Stimulated activated CD8-positive, alpha-beta memory T cell treated with anti-CD3 and anti-CD28 coated beads, Interleukin-4, amount 100 ng/mL, for 4 hours (primary cell): Measurements from ENCODE around the gene SPINK13.
"Not testable (repeated sequence)": the region's sequence is repeated elsewhere in the genome, so short reads cannot be mapped to it uniquely, and the experiment has no call there.

Experiments used
- DNase-seq, 2 donors: peaks; one replicate each; pipeline ENCODE4 v3.0.0-alpha.2; 2020; ENCODE audit warnings: low read depth in 2 of 2, low spot score in 1 of 2

SPINK13 gene

DNA sequence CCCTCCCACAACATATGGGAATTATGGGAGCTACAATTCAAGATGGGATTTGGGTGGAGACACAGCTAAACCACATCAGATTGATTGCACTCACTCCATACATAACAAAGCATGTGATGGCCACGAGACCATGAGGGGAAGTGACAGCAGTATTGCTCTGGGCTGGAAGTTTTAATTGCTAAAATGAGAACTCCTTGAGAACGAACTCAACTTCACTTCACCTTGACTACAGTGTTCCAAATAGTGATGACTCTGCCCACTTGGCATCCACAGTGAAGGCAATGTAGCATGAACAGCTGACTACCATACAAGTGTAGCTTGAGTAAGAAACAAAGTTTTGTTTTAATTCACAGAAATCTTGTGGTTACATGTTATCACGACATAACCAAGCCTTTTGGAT lies 42.9 kb downstream of the SPINK13 start:
- no peak for DNase-seq

DNA sequence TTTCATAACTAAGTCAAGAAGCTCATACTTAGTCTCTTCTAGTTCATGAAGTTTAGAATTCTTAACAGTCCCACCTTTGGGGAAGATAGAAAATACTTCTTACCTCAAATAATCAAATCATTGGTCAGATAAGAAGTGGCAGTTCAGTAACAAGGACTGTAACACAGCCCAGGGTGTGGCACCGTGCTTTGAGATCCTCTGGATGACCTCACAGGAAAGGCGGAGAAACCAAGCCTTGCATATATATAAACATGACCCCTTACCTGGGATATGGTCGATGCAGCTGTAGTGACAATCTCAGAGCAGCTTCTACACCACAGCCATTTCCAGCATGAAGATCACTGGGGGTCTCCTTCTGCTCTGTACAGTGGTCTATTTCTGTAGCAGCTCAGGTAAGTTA lies 43.6 kb downstream of the SPINK13 start, which contains the start of gene SPINK7:
TSS of gene SPINK7 (plus strand) at position 271 of the 400 bp plus-strand sequence. CDS start at position 332, 61 bp downstream.
- no peak for DNase-seq

DNA sequence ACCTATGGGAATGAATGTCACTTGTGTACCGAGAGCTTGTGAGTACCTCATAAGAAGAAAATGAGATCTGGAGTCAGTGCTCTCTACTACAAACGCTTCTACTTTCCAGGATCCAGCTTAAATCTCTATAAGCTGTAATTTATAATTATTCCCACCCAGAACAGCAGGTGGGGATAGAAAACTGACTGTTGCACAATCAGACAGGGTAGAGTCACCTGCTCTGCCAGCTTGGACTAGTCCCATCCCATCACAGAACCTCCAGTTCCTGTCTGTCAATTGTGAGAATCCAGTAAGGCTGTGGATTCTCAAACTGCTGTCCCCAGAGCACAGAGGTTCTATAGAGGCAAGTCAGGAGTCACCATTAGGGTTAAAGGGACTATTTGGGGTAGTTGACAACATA lies 45.6 kb downstream of the SPINK13 start:
- no peak for DNase-seq

DNA sequence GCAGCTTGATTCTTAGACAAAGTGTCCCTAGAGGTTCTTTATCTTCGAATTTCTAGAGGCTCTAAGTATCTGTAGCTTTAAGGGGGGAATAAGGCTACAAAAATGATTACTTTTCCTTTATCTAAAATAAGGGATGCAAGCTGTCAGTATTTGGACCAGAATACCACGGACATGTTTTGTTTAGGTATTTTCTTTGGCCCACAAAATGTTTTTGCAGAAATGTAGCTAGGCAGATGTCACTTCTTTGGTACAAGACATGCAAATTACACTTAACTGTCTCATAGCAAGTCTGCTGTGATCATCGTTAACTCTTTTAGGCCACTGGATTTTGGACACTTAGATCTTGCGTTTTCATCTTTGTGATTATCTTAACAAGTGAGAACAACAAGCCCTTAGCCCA lies 46.1 kb downstream of the SPINK13 start:
- DNase-seq: no peak

DNA sequence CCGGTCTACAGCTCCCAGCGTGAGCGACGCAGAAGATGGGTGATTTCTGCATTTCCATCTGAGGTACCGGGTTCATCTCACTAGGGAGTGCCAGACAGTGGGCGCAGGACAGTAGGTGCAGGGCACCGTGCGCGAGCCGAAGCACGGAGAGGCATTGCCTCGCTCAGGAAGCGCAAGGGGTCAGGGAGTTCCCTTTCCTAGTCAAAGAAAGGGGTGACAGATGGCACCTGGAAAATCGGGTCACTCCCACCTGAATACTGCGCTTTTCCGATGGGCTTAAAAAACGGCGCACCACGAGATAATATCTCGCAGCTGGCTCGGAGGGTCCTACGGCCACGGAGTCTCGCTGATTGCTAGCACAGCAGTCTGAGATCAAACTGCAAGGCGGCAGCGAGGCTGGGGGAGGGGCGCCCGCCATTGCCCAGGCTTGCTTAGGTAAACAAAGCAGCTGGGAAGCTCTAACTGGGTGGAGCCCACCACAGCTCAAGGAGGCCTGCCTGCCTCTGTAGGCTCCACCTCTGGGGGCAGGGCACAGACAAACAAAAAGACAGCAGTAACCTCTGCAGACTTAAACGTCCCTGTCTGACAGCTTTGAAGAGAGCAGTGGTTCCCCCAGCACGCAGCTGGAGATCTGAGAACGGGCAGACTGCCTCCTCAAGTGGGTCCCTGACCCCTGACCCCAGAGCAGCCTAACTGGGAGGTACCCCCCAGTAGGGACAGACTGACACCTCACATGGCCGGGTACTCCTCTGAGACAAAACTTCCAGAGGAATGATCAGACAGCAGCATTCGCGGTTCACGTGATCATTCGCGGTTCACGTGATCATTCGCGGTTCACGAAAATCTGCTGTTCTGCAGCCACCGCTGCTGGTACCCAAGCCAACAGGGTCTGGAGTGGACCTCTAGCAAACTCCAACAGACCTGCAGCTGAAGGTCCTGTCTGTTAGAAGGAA lies 51.7 kb downstream of the SPINK13 start:
- not testable (repeated sequence) for DNase-seq

DNA sequence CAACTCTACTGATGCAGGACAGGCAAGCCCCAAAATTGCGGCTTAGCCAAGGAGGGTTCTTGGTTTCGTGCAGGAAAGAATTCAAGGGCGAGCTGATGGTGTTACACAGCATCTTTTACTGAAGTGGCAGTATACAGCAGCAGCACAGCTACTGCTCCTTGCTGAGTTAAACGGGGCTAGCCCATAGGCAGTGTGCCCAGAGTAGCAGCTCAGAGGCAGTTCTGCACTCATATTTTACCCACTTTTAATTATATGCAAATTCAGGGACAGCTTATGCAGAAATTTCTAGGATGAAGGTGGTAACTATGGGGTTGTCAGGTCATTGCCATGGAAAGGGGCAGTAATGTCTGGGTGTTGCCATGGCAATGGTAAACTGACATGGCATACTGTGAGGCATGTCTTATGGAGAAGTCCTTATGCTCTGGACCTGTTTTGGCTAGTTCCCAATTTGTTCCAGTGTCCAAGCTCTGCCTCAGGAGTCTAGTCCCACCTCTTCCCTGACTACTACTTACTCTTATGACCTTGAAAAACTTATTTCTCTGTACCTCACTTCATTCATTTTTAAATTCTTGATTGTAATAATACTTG lies 64.8 kb downstream of the SPINK13 start:
- DNase-seq: no peak

DNA sequence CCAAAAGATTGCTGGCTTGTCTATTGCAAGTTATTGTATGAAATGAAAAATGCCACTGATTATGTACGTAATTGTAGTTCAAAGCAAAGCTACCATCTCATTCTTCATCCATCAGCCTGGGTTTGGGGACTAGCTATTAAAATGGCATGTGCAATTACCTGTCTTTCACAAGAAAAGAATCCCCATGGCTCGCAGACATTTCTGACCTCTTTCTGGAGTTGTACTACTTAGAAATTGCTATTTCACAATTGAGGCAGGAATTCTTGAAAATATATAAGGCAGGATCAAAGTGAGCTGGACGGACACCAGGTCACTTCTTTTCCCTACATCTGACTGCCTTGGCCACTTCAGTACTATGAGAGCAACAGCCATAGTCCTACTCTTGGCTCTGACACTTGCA lies 66.7 kb downstream of the SPINK13 start, which contains the start of gene SPINK9:
TSS of gene SPINK9 (plus strand) at position 301 of the 400 bp plus-strand sequence. CDS start at position 356, 55 bp downstream.
- no peak for DNase-seq
